Myocyte (in vitro differentiated cells): ENCODE results near the gene SLC9A6. TPM values are rescaled to one million over a fixed set of nuclear protein-coding genes. Genes with fewer than 3 reads are reported as not detected.

Experiments
- DNase-seq: peaks from one replicate; pipeline ENCODE4 v3.0.0-alpha.2; 2012; ENCODE audit warnings: low read depth
- polyA plus RNA-seq: library from polyadenylated mRNA; unstranded; fragments of >200 nt; gene quantifications from one replicate; pipeline ENCODE4 v1.2.1, GENCODE V29; 2012; ENCODE audit warnings: missing spikeins
- total RNA-seq: library from RNA; depleted of rRNA; stranded (reverse); fragments of >200 nt; gene quantifications from 2 replicates; pipeline ENCODE4 v1.2.3, GENCODE V29; 2014

The SLC9A6 gene
- 14.9 and 20.1 TPM in 2 replicates for total RNA-seq
- 10.2 TPM for polyA plus RNA-seq

DNA sequence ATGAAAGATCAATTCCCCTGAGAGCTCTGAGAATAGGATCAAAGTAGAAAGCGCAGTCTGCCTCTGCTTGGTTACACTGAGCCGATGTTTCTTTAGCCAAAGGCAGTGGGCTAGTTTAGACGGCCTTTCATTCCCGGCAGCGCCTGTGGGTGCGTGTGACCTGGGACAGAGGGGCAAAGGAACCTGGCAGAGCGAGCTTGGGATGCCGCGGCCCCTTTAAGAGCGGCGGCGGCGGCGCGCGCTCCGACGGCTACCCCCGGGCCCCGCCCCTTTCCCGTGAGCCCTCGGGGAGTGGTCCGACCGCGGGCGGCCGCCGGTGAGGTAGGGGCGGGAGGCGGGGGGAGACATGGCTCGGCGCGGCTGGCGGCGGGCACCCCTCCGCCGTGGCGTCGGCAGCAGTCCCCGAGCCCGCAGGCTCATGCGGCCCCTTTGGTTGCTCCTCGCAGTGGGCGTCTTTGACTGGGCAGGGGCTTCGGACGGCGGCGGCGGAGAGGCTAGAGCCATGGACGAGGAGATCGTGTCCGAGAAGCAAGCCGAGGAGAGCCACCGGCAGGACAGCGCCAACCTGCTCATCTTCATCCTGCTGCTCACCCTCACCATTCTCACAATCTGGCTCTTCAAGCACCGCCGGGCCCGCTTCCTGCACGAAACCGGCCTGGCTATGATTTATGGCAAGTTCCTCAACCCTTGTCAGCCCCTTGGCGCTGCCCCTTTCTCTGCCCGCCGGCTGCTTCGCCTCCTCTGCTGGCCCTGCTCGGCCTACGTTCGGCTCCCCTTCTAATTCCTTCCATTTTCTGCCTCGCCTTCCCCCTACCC is at the start of gene SLC9A6:
SLC9A6 (plus strand) TSS at position 279 of the 816 bp plus-strand sequence; CDS start at position 503, 224 bp downstream.
- peak; percentile 68 for DNase-seq

DNA sequence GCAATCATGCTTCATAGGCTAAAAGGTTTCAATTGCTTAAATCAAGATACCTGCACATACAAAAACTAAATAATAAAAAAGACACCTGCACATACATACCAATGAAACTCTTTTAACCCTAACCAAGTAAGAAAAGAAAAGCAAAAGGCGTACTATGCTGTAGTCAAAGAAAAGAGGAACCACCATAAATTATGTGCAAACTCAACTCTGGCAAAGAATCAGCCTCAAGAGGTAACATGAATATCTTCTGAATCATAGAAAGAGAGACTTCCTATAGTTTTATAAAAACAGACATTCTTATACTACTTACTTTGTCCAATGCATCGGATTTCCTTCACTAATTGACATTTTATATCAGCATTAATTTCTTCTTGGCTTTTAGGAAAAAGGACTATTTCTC is 40.7 kb upstream of the SLC9A6 start:
- no peak for DNase-seq

GRCh38 chrX:135951291-135951690 is 33.9 kb upstream of the SLC9A6 start:
- no peak for DNase-seq

DNA sequence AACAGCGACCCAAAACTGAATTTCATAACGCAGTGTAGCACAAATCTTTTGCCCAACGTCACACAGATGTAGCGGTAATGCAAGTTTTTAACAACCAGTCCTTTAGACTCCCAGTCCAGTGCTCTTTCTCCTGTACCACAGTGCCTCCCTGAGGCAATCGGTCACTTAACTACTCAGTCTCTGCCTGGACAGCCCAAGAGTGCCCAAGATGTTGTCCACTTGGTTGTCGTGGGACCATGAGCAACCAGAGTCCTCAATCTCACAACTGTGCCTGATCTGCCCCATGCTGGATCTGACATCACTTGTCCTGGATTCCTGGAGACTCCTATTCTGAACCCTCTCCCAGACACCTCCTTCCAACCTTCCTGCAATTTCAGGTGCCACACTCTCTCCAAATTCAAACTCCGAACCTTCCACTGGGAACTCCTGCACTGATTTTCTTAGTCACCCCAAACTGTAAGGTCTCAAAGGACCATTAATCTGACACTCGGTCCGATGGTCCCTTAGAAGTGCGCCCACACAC is 12.1 kb upstream of the SLC9A6 start:
- DNase-seq, result peak; percentile 20

GRCh38 chrX:135973548-135974278 is 11.5 kb upstream of the SLC9A6 start, which contains the start of gene MMGT1:
TSS of gene MMGT1 (minus strand) at chrX:135973988. CDS start at chrX:135973675, 313 bp downstream.
- DNase-seq, result peak; percentile 75

DNA sequence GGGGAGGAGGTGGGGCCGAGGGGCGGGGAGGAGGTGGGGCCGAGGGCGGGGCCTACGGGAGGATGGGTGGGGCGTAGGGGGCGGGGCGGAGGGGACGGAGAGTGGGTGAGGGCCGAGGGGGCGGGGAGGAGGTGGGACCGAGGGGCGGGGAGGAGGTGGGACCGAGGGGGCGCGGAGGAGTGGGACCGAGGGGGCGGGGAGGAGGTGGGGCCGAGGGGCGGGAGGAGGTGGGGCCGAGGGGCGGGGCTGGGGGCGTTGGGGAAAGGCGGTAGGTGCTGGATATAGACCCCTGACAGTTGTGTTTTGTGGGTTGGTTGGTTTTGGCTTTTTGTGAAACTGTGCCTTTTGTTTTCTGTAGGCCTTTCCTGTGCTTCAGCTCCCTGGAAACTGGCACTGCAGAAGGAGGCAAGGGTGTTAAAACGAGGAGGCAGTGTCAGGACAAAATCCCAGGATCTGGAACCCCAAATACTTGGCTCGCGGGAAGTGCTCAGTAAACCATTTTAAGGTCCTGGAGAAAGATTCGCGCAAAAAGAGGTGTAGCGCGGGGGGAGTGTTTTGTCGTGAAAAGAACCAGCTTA is 10.9 kb upstream of the SLC9A6 start:
- DNase-seq, result peak; percentile 66

GRCh38 chrX:135975421-135975820 is 9.8 kb upstream of the SLC9A6 start:
- no peak for DNase-seq

- peak; percentile 3 for DNase-seq
Observed at GRCh38 chrX:135977611-135978010, 7.6 kb upstream of the SLC9A6 start.

DNA sequence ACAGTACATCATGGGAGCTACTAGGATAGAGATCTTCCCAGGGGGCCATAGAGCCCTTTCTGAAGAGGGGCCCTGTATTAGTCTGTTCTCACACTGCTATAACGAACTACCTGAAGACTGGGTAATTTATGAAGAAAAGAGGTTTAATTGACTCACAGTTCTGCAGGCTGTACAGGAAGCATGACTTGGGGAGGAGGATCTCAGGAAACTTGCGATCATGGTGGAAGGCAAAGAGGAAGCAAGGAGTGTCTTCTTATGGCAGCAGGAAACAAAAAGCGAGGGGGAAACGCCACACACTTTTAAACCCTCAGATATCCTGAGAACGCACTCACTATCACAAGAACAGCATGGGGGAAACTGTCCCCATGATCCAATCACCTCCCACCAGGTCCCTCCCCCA is 4.2 kb upstream of the SLC9A6 start:
- DNase-seq, result no peak

DNA sequence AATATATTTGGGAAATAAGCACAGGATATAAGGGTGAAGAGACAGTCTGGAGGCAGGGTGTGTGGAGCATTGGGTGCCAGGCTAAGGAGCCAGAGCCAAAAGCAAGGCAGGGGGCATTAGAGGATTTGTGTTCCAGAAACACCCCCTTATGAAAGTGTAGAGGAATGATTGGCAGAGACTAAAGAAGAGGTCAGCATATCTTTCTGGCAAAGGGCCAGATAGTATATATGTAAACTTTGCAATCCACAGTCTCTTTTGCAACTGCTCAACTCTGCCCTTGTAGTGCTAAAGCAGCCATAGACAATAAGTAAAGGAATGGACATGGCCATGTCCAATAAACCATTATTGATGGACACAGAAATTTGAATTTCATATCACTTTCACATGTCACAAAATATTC is 3.6 kb upstream of the SLC9A6 start:
- no peak for DNase-seq

GRCh38 chrX:135982860-135983259 is 2.4 kb upstream of the SLC9A6 start:
- DNase-seq, result no peak

- no peak for DNase-seq
Observed at GRCh38 chrX:135984256-135984655, 979 bp upstream of the SLC9A6 start.

DNA sequence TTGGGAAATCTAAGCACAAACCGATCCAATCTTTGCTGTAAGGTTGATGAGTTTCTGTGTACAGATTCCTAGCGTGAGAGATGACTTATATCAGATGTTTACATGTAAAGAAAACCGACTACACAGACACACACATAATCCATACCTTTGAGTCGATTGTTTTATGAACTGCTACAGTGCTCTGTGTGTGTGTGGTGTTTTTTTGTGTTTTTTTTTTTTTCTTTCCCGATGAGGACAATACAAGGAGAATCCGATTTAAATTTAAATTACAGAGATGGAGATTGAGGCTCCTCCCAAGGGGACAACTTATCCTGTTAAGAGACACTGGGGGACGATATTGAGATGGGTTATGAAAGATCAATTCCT is 461 bp upstream of the SLC9A6 start:
- DNase-seq, result no peak

GRCh38 chrX:135985973-135986310 is 707 bp downstream of the SLC9A6 start:
- no peak for DNase-seq

- DNase-seq, result no peak
Observed at GRCh38 chrX:135988245-135988644, 3.0 kb downstream of the SLC9A6 start.

- DNase-seq, result no peak
Observed at GRCh38 chrX:136015016-136015415, 29.8 kb downstream of the SLC9A6 start.

- no peak for DNase-seq
Observed at GRCh38 chrX:136016881-136017280, 31.6 kb downstream of the SLC9A6 start.

- DNase-seq, result no peak
Observed at GRCh38 chrX:136019226-136019625, 34.0 kb downstream of the SLC9A6 start.

DNA sequence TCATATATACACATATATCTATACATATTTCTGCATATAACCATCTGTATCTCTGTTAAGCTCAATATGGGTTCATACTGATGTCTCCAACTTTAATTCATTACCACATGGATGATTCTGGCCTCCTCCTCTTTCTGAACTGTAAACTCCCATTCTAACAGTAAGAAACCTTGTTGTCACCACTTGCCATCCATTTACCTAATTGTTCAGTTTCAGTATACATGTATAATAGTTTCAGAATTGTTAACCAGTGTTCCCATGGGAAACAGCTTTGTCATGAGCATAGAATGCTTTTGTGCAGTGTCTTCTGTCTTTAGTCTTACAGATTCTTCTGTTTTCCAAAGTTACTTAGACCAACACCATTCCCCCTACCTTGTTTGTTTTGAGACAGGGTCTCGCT is 35.9 kb downstream of the SLC9A6 start:
- no peak for DNase-seq

- no peak for DNase-seq
Observed at GRCh38 chrX:136021903-136022302, 36.7 kb downstream of the SLC9A6 start.

- no peak for DNase-seq
Observed at GRCh38 chrX:136025091-136025490, 39.9 kb downstream of the SLC9A6 start.

DNA sequence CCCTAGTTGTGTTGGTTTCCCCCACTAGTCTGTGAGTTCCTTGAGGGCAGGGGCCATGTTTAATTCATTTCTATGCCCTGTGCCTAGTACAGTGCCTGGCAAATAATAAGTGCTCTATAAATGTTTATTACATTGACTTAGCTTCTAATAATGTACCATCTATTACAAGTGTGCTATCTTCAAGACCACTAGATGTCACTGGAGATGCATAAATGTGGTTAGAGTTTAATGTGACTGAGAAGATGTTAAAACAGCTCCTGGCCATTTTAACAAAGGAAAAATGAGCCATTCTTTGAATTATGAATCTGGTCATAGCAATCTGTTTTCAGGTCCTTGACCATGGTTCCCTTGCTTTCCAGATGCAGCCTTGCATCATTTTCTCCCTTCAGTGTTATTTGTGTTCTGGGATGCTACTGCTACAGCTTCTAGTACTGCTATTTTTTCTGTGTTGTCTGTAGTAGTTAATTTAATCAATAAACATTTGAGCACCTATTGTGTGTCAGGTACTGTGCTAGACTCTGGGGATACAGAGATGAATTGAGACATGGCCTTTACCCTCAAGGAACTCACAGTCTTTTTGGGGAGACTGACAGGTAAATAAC is 43.2 kb downstream of the SLC9A6 start:
- DNase-seq, result peak; percentile 66
